Skeletal muscle tissue (tissue), 4 donors: ENCODE measurements around the gene EIF2S2. TPM values are rescaled to one million over a fixed set of nuclear protein-coding genes. Genes with fewer than 3 reads are reported as not detected.

ENCODE experiments used
- H3K27ac ChIP-seq: one replicate; pipeline ENCODE4 v1.7.0; 2013; ENCODE audit warnings: mild to moderate bottlenecking, low read depth, low read length, inconsistent platforms
- H3K27me3 ChIP-seq, 3 donors: one replicate each; pipeline ENCODE4 v1.7.0; 2013; ENCODE audit warnings: low read length in 3 of 3; ENCODE audit not compliant: control insufficient read depth in 3 of 3, insufficient read depth in 3 of 3
- H3K36me3 ChIP-seq, 3 donors: one replicate each; pipeline ENCODE4 v1.7.0; 2013; ENCODE audit warnings: low read length in 3 of 3; ENCODE audit not compliant: control insufficient read depth in 3 of 3, insufficient read depth in 3 of 3
- H3K4me1 ChIP-seq, 3 donors: one replicate each; pipeline ENCODE4 v1.7.0; 2013; ENCODE audit warnings: low read length in 3 of 3, mild to moderate bottlenecking in 3 of 3; ENCODE audit not compliant: control insufficient read depth in 3 of 3, insufficient read depth in 3 of 3
- H3K4me3 ChIP-seq, 3 donors: one replicate each; pipeline ENCODE4 v1.7.0; 2013; ENCODE audit warnings: low read length in 3 of 3
- H3K9ac ChIP-seq, 3 donors: one replicate each; pipeline ENCODE4 v1.7.0; 2013; ENCODE audit warnings: low read length in 3 of 3, mild to moderate bottlenecking in 3 of 3, moderate library complexity in 2 of 3, low read depth in 1 of 3
- H3K9me3 ChIP-seq, 3 donors: one replicate each; pipeline ENCODE4 v1.7.0; 2013; ENCODE audit warnings: low read length in 3 of 3; ENCODE audit not compliant: control insufficient read depth in 3 of 3
- total RNA-seq: library from RNA; depleted of rRNA; stranded (reverse); fragments of >200 nt; gene quantifications from one replicate; pipeline ENCODE4 v1.2.3, GENCODE V29; 2014
- donor health status: Osteomylitis.

Gene EIF2S2
- total RNA-seq, 1 donor from 2014 or later, result 35.5 TPM

GRCh38 chr20:34105978-34106675 is 5.9 kb downstream of the EIF2S2 start:
- peaks cover 8 to 27% (median 16%) of the 10 kb centered on the region in 3 donors for H3K4me1 ChIP-seq
- no peaks in the 10 kb centered on the region for H3K27me3 ChIP-seq
- H3K27ac ChIP-seq, result no peak overlapping the region
- H3K36me3 ChIP-seq, result peaks cover 10 to 37% (median 36%) of the 10 kb centered on the region in 3 donors
- no peaks in the 10 kb centered on the region for H3K9me3 ChIP-seq
- no peak overlapping the region for H3K4me3 ChIP-seq
- H3K9ac ChIP-seq, result no peak overlapping the region

- H3K27me3 ChIP-seq, result no peaks in the 10 kb centered on the region
- peaks cover 14 to 53% (median 47%) of the 10 kb centered on the region in 3 donors for H3K36me3 ChIP-seq
- no peaks in the 10 kb centered on the region for H3K9me3 ChIP-seq
- no peak overlapping the region for H3K9ac ChIP-seq
- H3K27ac ChIP-seq, result no peak overlapping the region
- peaks cover 0 to 9% (median 7%) of the 10 kb centered on the region in 3 donors for H3K4me1 ChIP-seq
- H3K4me3 ChIP-seq, result no peak overlapping the region
Observed at GRCh38 chr20:34104059-34104458, 8.0 kb downstream of the EIF2S2 start.

GRCh38 chr20:34102342-34102741 is 9.7 kb downstream of the EIF2S2 start:
- no peak overlapping the region for H3K9ac ChIP-seq
- no peaks in the 10 kb centered on the region for H3K27me3 ChIP-seq
- H3K36me3 ChIP-seq, result peaks cover 19 to 59% (median 56%) of the 10 kb centered on the region in 3 donors
- no peak overlapping the region for H3K4me3 ChIP-seq
- no peaks in the 10 kb centered on the region for H3K9me3 ChIP-seq
- H3K27ac ChIP-seq, result no peak overlapping the region
- H3K4me1 ChIP-seq, result peaks cover 0 to 2% (median 0%) of the 10 kb centered on the region in 3 donors

GRCh38 chr20:34100576-34100975 is 11.5 kb downstream of the EIF2S2 start:
- H3K36me3 ChIP-seq, result peaks cover 33 to 76% (median 73%) of the 10 kb centered on the region in 3 donors

GRCh38 chr20:34099675-34100074 is 12.4 kb downstream of the EIF2S2 start:
- no peak overlapping the region for H3K4me3 ChIP-seq

More at GRCh38 chr20:34100576-34100975, 11.5 kb downstream of the EIF2S2 start:
- Histone ChIP-seq H3K4me1 (no peaks in the 10 kb centered on the region), H3K9ac (no peak overlapping the region), H3K27ac (no peak overlapping the region), H3K27me3 (no peaks in the 10 kb centered on the region), H3K9me3 (no peaks in the 10 kb centered on the region), H3K4me3 (no peak overlapping the region)

GRCh38 chr20:34098570-34098969 is 13.5 kb downstream of the EIF2S2 start:
- no peaks in the 10 kb centered on the region for H3K27me3 ChIP-seq
- no peaks in the 10 kb centered on the region for H3K9me3 ChIP-seq
- H3K27ac ChIP-seq, result no peak overlapping the region
- no peak overlapping the region for H3K4me3 ChIP-seq
- H3K4me1 ChIP-seq, result no peaks in the 10 kb centered on the region
- peaks cover 34 to 72% (median 71%) of the 10 kb centered on the region in 3 donors for H3K36me3 ChIP-seq
- H3K9ac ChIP-seq, result no peak overlapping the region

More at GRCh38 chr20:34099675-34100074, 12.4 kb downstream of the EIF2S2 start:
- Histone ChIP-seq H3K27ac (no peak overlapping the region), H3K36me3 (peaks cover 36 to 76% (median 74%) of the 10 kb centered on the region in 3 donors), H3K27me3 (no peaks in the 10 kb centered on the region), H3K4me1 (no peaks in the 10 kb centered on the region), H3K9ac (no peak overlapping the region), H3K9me3 (no peaks in the 10 kb centered on the region)

GRCh38 chr20:34096699-34097444 is 15.2 kb downstream of the EIF2S2 start:
- H3K36me3 ChIP-seq, result peaks cover 39 to 69% (median 68%) of the 10 kb centered on the region in 3 donors
- H3K9me3 ChIP-seq, result no peaks in the 10 kb centered on the region
- no peak overlapping the region for H3K9ac ChIP-seq

GRCh38 chr20:34095825-34096224 is 16.2 kb downstream of the EIF2S2 start:
- H3K4me1 ChIP-seq, result no peaks in the 10 kb centered on the region
- H3K9ac ChIP-seq, result no peak overlapping the region
- no peaks in the 10 kb centered on the region for H3K9me3 ChIP-seq
- H3K27ac ChIP-seq, result no peak overlapping the region
- H3K27me3 ChIP-seq, result no peaks in the 10 kb centered on the region
- H3K36me3 ChIP-seq, result peaks cover 39 to 65% (median 62%) of the 10 kb centered on the region in 3 donors
- no peak overlapping the region for H3K4me3 ChIP-seq

More at GRCh38 chr20:34096699-34097444, 15.2 kb downstream of the EIF2S2 start:
- Histone ChIP-seq H3K27ac (no peak overlapping the region), H3K27me3 (no peaks in the 10 kb centered on the region), H3K4me3 (no peak overlapping the region), H3K4me1 (no peaks in the 10 kb centered on the region)

- H3K27me3 ChIP-seq, result no peaks in the 10 kb centered on the region
- H3K4me1 ChIP-seq, result peaks cover 0 to 7% (median 0%) of the 10 kb centered on the region in 3 donors
- H3K36me3 ChIP-seq, result peaks cover 48 to 64% (median 55%) of the 10 kb centered on the region in 3 donors
Observed at GRCh38 chr20:34093895-34094294, 18.1 kb downstream of the EIF2S2 start.

More at GRCh38 chr20:34093895-34094294, 18.1 kb downstream of the EIF2S2 start:
- no peak overlapping the region for H3K4me3 ChIP-seq
- no peak overlapping the region for H3K9ac ChIP-seq
- no peaks in the 10 kb centered on the region for H3K9me3 ChIP-seq
- no peak overlapping the region for H3K27ac ChIP-seq
